Stimulated activated CD4-positive, alpha-beta T cell treated with anti-CD3 and anti-CD28 coated beads, Interleukin-4, amount 100 ng/mL, for 4 hours (primary cell): ENCODE data around the gene SPACA4.

Source experiments
- DNase-seq, 2 experiments: peaks; one replicate each; pipeline ENCODE4 v3.0.0-alpha.2; 2020

Gene SPACA4

GRCh38 chr19:48635966-48636858, 29.7 kb downstream of the SPACA4 start:
- no peak for DNase-seq

GRCh38 chr19:48636859-48637448, 30.4 kb downstream of the SPACA4 start, which contains the start of gene DBP:
Gene DBP (minus strand): TSS chr19:48637379. CDS start chr19:48636994, 385 bp downstream.
- no peak for DNase-seq

GRCh38 chr19:48637449-48637947, 31.0 kb downstream of the SPACA4 start:
- peak; percentile 98 to 100 for DNase-seq

- DNase-seq: peak; percentile 65 to 86
These were observed 31.6 kb downstream of the SPACA4 start for GRCh38 chr19:48637948-48638830.

GRCh38 chr19:48638831-48639381, 32.4 kb downstream of the SPACA4 start:
- no peak for DNase-seq

- no peak for DNase-seq
These were observed 33.2 kb downstream of the SPACA4 start for GRCh38 chr19:48639483-48640375.

- no peak for DNase-seq
These were observed 35.3 kb downstream of the SPACA4 start for GRCh38 chr19:48641850-48642249.

GRCh38 chr19:48642862-48643261, 36.3 kb downstream of the SPACA4 start:
- DNase-seq: no peak

GRCh38 chr19:48644355-48644754, 37.8 kb downstream of the SPACA4 start:
- no peak for DNase-seq

- peak; percentile 63 to 72 for DNase-seq
These were observed 38.5 kb downstream of the SPACA4 start for GRCh38 chr19:48644839-48645619.

GRCh38 chr19:48645620-48646000, 39.1 kb downstream of the SPACA4 start:
- DNase-seq: no peak

- DNase-seq: peak; percentile 87 to 92
These were observed 39.6 kb downstream of the SPACA4 start, which contains the start of gene CA11 for GRCh38 chr19:48646001-48646721. Gene CA11 (minus strand): TSS chr19:48646187. CDS start chr19:48645632, 555 bp downstream.

GRCh38 chr19:48646722-48647216, 40.2 kb downstream of the SPACA4 start:
- no peak for DNase-seq

GRCh38 chr19:48648134-48648533, 41.6 kb downstream of the SPACA4 start:
- DNase-seq: no peak

- no peak for DNase-seq
These were observed 44.6 kb downstream of the SPACA4 start for GRCh38 chr19:48650974-48651682.

- no peak for DNase-seq
These were observed 45.1 kb downstream of the SPACA4 start for GRCh38 chr19:48651683-48652048.

GRCh38 chr19:48654299-48655059, 47.9 kb downstream of the SPACA4 start:
- no peak for DNase-seq

- no peak for DNase-seq
These were observed 50.4 kb downstream of the SPACA4 start for GRCh38 chr19:48656840-48657474.
